WI38 (cell line): ENCODE data around the gene AARSD1.
"Not testable (repeated sequence)": the region's sequence is repeated elsewhere in the genome, so short reads cannot be mapped to it uniquely, and the experiment has no call there.

ENCODE experiments used
- H3K4me3 ChIP-seq: 2 replicates; pipeline ENCODE4 v1.5.1; 2011; ENCODE audit warnings: low read depth, mild to moderate bottlenecking, control low read depth, low read length
- CTCF ChIP-seq: IDR thresholded peaks from 2 replicates; pipeline ENCODE4 v1.5.1; 2012; ENCODE audit warnings: low read depth, mild to moderate bottlenecking, control low read depth, low read length

The AARSD1 gene

GRCh38 chr17:42975265-42975664, 11.0 kb upstream of the AARSD1 start:
- H3K4me3 ChIP-seq: no peak overlapping the region
- no peak for TF ChIP-seq CTCF

- not testable (repeated sequence) for H3K4me3 ChIP-seq
These were observed 9.1 kb upstream of the AARSD1 start for GRCh38 chr17:42973323-42973722.

- no peak overlapping the region for H3K4me3 ChIP-seq
- TF ChIP-seq CTCF: no peak
These were observed 7.3 kb upstream of the AARSD1 start for GRCh38 chr17:42971589-42971988.

DNA sequence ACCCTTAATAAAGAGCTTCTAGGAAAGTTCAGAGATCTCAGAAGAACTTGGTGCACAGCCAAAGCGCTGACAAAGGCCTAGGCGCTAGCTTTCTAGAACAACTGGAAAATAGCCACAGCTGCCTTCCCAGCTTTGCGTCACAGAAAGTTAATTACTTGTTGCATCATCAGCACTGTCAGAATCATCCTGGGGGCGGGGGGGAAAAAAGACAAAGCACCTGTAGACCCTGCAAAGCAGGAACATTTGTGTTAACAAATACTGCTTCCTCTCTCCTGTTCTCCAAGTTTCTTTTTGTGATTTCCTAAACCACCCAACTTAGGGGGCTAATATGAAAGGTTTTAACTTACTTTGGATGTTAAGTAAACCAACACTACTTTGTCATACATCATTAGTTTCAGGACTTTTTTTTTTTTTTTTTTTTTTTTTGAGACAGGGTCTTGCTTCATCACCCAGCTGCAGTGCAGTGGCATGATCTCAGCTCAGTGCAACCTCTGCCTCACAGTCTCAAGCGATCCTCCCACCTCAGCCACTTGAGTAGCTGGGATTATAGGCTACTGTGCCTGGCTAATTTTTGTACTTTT, 4.8 kb upstream of the AARSD1 start:
- H3K4me3 ChIP-seq: no peak overlapping the region
- no peak for TF ChIP-seq CTCF

GRCh38 chr17:42967925-42968324, 3.7 kb upstream of the AARSD1 start:
- H3K4me3 ChIP-seq: no peak overlapping the region
- TF ChIP-seq CTCF: no peak

GRCh38 chr17:42953669-42954068, 10.6 kb downstream of the AARSD1 start:
- no peak overlapping the region for H3K4me3 ChIP-seq
- no peak for TF ChIP-seq CTCF

DNA sequence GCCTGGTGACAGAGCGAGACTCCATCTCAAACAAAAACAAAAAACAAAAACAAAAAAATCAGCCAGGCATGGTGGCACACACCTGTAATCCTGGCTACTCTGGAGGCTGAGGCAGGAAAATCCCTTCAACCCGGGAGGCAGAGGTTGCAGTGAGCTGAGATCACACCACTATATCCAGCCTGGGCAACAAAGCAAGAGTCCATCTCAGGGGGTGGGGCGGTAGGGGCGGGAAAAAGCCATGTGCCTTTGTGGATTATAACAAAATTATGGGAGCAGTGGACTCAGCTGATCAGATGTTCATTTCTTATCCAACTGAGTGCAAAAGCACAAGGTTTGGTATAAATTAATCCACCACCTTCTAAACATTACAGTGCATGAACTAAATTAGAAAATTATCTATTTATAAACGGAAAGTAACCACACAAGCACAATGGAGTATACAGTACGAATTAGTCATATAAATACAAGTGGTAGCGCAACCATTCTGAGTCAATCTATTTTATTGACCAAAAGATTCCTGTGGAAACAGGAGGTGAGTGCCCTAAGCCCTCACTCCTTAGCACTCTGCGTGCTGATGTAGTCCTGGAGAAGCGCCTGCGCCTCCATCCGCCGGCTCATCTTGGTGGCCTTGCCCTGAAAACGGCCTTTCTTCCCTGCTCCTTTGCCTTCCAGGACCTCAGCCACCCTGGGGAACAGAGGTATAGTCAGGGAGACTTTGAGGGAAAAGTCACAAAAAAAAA, 14.0 kb downstream of the AARSD1 start:
- no peak overlapping the region for H3K4me3 ChIP-seq
- no peak for TF ChIP-seq CTCF

DNA sequence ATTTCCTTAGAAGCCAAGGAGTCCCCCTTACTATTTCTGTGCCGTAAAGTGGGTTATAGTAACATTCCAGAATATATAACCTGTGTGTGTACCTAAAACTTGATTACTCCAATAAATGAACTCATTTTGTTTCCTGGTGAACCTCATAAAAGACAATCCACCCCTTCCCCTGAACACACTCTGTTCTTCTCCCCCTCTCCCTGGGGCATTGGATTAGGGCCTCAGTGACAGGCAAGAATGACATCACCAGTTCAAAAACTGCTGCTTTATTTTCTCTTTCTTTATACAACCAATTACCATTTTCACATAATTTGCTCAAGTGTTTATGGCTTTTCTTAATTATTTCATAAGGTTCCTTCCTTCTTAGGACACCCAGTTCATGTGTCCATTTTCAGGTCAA, 17.4 kb downstream of the AARSD1 start:
- H3K4me3 ChIP-seq: no peak overlapping the region
- no peak for TF ChIP-seq CTCF
